ACC112 (cell line): ENCODE results near the gene DENND4A.
"Not testable (repeated sequence)": the region's sequence is repeated elsewhere in the genome, so short reads cannot be mapped to it uniquely, and the experiment has no call there.

Source experiments
- H2AFZ ChIP-seq: fragments of 200-600 bp; sonication (generic); one replicate; pipeline ENCODE4 v1.6.0; 2017; ENCODE audit warnings: antibody characterized with exemption, low read length; ENCODE audit not compliant: unreplicated experiment
- H3K27ac ChIP-seq: fragments of 200-600 bp; sonication (generic); 2 replicates; pipeline ENCODE4 v1.5.1; 2014; ENCODE audit warnings: low read depth, mild to moderate bottlenecking, antibody characterized with exemption, low read length, moderate library complexity
- H3K27me3 ChIP-seq: fragments of 200-600 bp; sonication (generic); 2 replicates; pipeline ENCODE4 v1.6.1; 2014; ENCODE audit warnings: mild to moderate bottlenecking, antibody characterized with exemption, low read length, moderate library complexity, mixed read lengths; ENCODE audit not compliant: insufficient read depth
- H3K36me3 ChIP-seq: fragments of 200-600 bp; sonication (generic); 2 replicates; pipeline ENCODE4 v1.6.1; 2016; ENCODE audit warnings: mild to moderate bottlenecking, antibody characterized with exemption, low read length, moderate library complexity, mixed read lengths; ENCODE audit not compliant: insufficient read depth
- H3K4me1 ChIP-seq: fragments of 200-600 bp; sonication (generic); one replicate; pipeline ENCODE4 v1.6.1; 2016; ENCODE audit warnings: low read length, mixed read lengths; ENCODE audit not compliant: insufficient read depth, unreplicated experiment, control insufficient read depth
- H3K4me3 ChIP-seq: fragments of 200-600 bp; sonication (generic); 2 replicates; pipeline ENCODE4 v1.5.1; 2014; ENCODE audit warnings: mild to moderate bottlenecking, low read depth, low read length
- H3K79me2 ChIP-seq: fragments of 200-600 bp; sonication (generic); one replicate; pipeline ENCODE4 v1.6.0; 2016; ENCODE audit warnings: low read length; ENCODE audit not compliant: control insufficient read depth, unreplicated experiment, insufficient read depth

Gene DENND4A

DNA sequence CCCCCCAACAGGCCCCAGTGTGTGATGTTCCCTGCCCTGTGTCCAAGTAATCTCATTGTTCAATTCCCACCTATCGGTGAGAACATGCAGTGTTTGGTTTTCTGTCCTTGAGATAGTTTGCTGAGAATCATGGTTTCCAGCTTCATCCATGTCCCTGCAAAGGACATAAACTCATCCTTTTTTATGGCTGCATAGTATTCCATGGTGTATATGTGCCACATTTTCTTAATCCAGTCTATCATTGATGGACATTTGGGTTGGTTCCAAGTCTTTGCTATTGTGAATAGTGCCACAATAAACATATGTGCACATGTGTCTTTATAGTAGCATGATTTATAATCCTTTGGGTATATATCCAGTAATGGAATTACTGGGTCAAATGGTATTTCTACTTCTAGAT, 176.2 kb downstream of the DENND4A start:
- not testable (repeated sequence) for H2AFZ ChIP-seq, H3K4me3 ChIP-seq, H3K27me3 ChIP-seq, H3K27ac ChIP-seq, H3K36me3 ChIP-seq, H3K79me2 ChIP-seq
- peaks cover 15% of the 10 kb centered on the region for H3K4me1 ChIP-seq

- no peak overlapping the region for H3K27ac ChIP-seq
- H3K36me3 ChIP-seq, result no peaks in the 10 kb centered on the region
- no peak overlapping the region for H2AFZ ChIP-seq
- H3K79me2 ChIP-seq, result peaks cover 25% of the 10 kb centered on the region
- no peak overlapping the region for H3K4me3 ChIP-seq
- H3K27me3 ChIP-seq, result no peaks in the 10 kb centered on the region
- H3K4me1 ChIP-seq, result peaks cover 23% of the 10 kb centered on the region
These were observed 178.9 kb downstream of the DENND4A start for GRCh38 chr15:65612949-65613744.

DNA sequence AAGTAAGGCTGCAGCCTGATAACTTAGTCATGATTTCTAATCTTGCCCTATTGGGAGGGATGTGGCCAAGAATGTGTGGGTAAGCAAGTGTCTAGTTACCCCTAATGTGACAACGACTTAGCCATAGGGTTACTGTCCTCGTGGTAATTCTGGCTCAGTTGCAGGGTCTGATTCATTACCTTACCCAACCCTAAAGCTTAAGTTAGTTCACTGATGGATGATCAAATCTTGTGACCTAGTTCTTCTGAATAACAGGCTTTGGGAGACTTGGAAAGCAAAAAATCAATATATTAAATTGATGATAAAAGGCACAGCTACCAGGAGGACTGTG, 179.5 kb downstream of the DENND4A start:
- H3K79me2 ChIP-seq, result peaks cover 29% of the 10 kb centered on the region
- H3K4me3 ChIP-seq, result peak overlapping the region; percentile 87; the same call in 1 of the 2 replicates
- H3K27me3 ChIP-seq, result no peaks in the 10 kb centered on the region
- no peaks in the 10 kb centered on the region; the same call in 1 of the 2 replicates for H3K36me3 ChIP-seq
- no peak overlapping the region for H3K27ac ChIP-seq
- no peak overlapping the region for H2AFZ ChIP-seq
- peaks cover 23% of the 10 kb centered on the region for H3K4me1 ChIP-seq

- peak overlapping the region; percentile 86 for H3K27ac ChIP-seq
- H3K79me2 ChIP-seq, result peaks cover 34% of the 10 kb centered on the region
- H3K4me1 ChIP-seq, result peaks cover 23% of the 10 kb centered on the region
- peak overlapping the region; percentile 99 for H2AFZ ChIP-seq
- H3K36me3 ChIP-seq, result peaks cover 3% of the 10 kb centered on the region; the same call in 1 of the 2 replicates
- no peaks in the 10 kb centered on the region for H3K27me3 ChIP-seq
- H3K4me3 ChIP-seq, result peak overlapping the region; percentile 87
These were observed 180.0 kb downstream of the DENND4A start for GRCh38 chr15:65611888-65612615.

DNA sequence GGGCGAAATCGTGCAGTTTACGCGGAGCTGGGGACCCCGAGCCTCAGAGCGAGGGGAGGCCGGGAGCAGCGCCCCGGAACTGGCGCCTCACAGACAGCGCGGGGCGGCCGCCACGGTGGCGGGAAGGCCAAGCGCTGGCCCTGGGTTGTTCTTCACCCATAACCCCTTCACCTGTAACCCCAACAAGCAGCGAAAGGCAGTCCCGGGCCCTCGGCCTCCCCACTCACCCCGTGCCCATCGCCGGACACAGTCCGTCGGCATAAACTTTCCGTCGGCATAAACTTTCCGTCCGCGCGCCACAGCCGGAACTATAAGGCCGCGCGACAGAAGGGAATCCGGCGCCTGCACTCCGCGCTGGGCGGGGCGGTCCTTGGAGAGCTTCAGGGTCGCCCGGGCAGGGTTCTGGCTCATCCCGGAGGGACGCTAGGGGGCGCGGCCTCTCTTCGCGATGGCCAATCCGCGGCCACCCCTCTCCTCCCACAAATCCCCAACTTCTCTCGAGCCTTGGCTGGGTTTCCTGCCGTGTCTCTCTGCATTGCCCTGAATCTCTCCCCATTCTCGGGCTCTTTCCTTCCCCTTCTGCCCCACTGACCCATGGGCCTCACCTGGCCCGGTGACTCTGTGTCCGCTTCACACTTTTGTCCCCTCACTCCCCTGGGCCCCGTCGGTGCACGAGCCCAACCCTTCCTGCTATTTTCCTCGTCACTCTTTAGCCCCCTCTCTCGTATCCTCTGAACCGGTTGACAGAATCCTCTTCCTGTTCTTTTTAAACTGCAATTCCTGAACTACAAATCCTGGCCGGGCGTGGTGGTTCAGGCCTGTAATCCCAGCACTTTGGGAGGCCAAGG, 181.0 kb downstream of the DENND4A start, which contains the start of gene INTS14:
Gene INTS14 (minus strand): TSS at position 261 of the 848 bp plus-strand sequence. CDS start 3,751 bp downstream, outside the sequence.
- peak within 1 kb of the TSS; percentile 87 for H3K4me3 ChIP-seq
- peaks cover 5% of the 10 kb centered on the region; the same call in 1 of the 2 replicates for H3K36me3 ChIP-seq
- peaks cover 23% of the 10 kb centered on the region for H3K4me1 ChIP-seq
- peak within 1 kb of the TSS; percentile 86 for H3K27ac ChIP-seq
- peak within 1 kb of the TSS; percentile 99 for H2AFZ ChIP-seq
- peaks cover 39% of the 10 kb centered on the region for H3K79me2 ChIP-seq
- no peaks in the 10 kb centered on the region for H3K27me3 ChIP-seq
